ENCODE data around the gene CCDC91.

GRCh38 chr12:28217805-28218204, 27.5 kb downstream of the CCDC91 start:
- TF ChIP-seq CTCF (IDR thresholded peaks at IDR 0.05; ENCODE audit: insufficient read depth, low read length) (no peak), GABPA (IDR thresholded peaks at IDR 0.05; ENCODE audit: low read depth) (no peak), POLR2AphosphoS5 (IDR thresholded peaks at IDR 0.05; ENCODE audit: low read depth) (no peak), REST (IDR thresholded peaks at IDR 0.05; ENCODE audit: insufficient replicate concordance, low read depth) (no peak)
